T-helper 1 cell treated with Interleukin-12 subunit alpha and Interleukin-12 subunit beta and Interleukin-4 antibody, amounts not matched to agents 30 ng/mL and 1 ng/mL, for 36 hours (primary cell): ENCODE measurements around the gene EZH1. TPM values are rescaled to one million over a fixed set of nuclear protein-coding genes. Genes with fewer than 3 reads are reported as not detected.
"Not testable (repeated sequence)": the region's sequence is repeated elsewhere in the genome, so short reads cannot be mapped to it uniquely, and the experiment has no call there.

Source experiments
- intact Hi-C: fragments of 100-400 bp; cut with micrococcal nuclease; formaldehyde crosslinking; loops from one replicate; pipeline ENCODE4 v1.15.1; 2024
- total RNA-seq: library from RNA; stranded (reverse); gene quantifications from 2 replicates; pipeline ENCODE4 v1.2.3, GENCODE V29; 2022

EZH1 gene
- total RNA-seq, 1 donor from 2014 or later: 54.7 TPM

DNA sequence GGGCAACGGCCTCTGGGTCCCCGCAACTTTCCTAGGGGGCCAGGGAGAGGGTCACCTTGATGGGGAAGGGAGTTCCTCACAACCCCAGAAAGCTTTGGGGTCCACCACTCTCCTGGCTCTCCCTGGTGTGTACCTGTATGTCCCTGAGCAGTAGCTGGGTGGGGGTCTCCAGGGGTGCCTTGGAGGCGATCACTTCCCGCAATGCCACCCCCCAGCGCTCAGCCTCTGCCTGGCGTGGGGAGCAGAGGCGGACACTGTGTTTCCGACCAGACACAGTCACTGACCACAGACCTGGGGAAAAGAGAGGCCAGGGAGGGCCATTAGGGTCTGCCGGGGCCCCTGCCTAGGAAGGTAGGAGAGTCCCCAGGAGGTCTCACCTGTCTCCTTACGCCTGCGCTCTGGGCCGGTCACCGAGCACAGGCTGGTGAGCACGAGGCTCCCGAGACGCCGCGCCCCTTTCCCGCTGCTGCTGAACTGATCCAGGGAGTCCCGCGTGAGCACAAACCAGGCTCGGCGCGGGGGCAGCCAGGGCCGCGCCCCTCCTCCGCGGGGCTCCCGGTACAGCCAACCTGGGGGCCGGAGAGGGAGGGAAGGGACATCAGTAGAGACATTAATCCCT lies 71.5 kb downstream of the EZH1 start:
- intact Hi-C loops: loop anchor here (10.0 kb wide), 1 partner anchor 871 kb away; the partner anchor contains the start of gene ETV4

DNA sequence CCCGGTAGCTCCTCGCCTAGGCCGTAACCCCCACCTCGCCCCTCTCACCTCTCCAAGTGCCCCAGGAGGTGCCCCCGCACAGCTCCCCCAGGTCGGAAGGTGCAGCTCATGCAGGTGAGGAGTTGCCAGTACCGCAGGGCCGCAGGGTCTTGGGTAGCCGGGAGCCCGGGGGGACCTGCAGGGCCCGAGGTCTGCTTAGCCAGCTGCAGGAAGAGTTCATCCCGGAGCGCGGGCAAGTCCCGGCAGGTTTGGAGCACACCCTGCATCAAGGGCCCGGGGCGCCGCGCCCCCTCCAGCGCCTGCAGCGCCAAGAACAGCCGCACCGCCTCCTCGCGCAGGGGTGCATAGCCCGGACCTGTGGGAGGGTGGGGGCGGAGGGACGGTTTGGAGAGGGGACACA lies 72.8 kb downstream of the EZH1 start:
- intact Hi-C loops: loop anchor here (10.0 kb wide), 1 partner anchor 873 kb away; the partner anchor contains the start of gene ETV4

DNA sequence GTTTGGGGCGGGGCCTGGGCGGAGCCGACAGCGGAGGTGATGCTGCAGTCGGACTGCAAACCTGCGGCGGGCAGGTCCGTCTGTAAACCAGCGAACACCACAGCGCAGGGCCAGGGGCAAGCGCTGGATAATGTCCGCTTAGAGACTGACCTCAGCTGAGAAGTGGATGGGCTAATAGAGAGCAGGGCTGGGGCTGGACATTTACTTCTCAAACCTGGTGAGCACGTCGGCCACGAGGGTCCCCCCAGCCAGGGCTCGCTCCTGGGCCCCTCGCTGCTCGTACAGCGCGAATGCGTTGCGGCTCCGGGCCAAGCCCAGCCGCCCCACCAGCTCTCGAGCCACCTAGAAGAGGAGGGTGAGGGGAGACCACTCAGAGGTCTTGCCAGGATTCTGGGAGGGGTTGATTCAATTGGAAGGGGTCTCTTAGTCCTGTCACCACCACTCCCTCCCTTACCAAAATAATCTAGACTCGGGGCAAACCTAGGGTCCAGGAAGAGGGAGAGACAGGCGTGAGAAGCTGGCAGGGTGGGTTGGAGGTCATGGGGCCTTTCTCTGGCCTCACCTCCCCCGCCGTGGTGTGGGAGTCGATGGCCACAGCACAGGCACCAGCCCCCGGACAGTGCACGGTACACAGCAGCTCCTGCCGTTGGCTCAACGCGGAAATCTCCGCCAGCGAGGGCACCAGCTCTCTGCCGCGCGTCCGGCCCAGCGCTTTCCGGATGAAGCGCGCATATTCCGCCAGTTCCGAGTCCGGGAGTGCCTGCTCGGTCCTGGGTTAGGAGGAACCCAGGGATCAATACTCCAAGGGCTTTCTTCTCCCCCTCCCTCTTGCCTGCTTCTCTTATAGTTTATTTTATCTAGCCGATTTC lies 73.8 kb downstream of the EZH1 start:
- intact Hi-C loops: loop anchor here (10.0 kb wide), 1 partner anchor 874 kb away; the partner anchor contains the start of gene ETV4

DNA sequence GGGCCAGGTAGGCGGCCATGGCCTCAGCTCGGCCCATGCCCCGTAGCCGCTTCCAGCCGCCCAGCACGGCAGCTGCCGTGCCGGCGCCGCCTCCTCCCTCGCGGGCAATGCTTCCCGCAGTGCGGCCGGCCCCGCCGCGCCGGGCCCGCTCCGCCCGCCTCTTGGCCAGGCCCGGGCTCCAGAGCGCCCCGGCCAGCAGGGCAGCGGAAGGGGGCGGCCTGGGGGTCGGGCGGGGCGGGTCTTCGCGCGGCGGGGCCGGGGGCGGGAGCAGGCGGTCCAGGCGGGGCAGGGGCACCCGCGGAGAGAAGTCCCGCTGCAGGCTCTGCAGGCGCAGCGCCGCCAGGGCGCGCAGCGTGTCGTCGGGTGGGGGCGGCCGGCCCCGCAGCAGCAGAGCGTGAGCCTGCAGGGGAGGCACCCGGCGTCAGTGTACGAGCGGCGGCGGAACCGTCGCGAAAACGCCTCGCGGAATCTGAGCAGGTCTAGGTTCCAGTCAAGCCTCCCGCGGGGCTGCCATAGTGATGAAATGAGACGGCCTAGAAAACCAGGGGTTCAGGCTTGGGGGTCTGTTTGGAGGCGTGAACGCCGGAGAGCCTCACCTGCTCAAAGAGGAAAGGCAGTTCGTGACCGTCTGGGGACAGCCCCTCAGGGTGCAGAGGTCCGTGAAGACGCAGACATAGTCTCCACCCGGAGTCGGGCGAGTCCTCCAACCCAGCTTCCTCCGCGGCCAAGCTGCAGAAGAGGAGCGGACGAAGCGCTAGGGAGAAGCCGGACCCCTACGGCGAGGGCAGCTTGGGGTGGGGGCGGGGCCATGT lies 74.7 kb downstream of the EZH1 start:
- intact Hi-C loops: loop anchor here (10.0 kb wide), 1 partner anchor 875 kb away; the partner anchor contains the start of gene ETV4

DNA sequence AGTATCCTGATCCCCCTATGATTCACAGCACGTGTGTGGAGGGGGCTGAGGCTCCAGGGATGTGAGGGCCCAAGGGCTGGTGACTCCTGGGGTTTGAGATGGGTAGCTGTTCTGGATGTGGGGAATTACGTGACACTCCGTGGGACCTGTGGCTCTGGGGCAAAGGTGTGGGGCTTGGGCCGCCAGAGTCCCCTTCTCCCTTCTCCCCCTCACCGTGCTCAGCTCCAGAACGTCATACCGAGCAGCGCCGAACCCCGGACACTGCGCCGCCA lies 75.2 kb downstream of the EZH1 start:
- intact Hi-C loops: no loop called here

DNA sequence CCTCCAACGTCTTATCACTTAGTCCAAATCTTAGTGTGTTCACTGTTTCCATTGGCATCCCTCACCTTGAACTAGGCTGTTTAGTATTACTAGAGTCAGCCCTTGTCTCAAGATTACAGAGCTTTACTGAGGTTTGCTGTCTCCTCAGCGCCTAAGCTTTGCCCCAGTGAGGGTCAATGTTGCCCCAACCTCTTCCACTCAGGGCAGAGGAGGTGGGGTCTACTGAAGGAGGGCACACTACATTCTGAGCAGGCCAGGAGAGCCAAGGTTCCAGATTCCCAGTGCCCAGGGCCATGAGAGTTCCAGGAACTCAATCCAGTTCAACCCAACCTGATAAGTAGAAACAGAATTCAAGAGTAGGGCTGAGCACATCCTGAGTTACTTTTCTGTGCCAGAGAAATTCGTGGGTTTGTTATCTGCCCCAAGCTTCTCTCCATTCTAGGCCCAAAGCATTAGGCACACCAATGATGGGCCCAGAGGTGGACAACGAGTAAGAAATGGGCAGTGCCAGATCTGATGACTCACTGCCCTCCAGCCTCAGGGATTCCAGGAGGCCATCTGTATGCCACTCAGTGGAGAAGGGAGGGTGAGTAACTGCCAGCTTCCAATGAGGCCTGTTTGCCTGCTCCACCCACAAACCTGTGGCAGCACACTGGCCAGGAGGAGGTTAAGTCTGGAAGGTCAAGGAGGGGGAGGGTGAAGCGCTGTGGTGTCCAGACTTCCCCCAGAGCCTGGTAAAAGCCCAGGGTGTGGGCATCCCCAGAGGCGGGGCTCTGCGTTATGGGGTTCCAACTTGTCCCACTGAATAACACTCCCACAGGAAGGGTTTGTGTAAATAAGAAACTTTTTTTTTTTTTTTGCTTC lies 77.5 kb downstream of the EZH1 start:
- intact Hi-C loops: no loop called here

DNA sequence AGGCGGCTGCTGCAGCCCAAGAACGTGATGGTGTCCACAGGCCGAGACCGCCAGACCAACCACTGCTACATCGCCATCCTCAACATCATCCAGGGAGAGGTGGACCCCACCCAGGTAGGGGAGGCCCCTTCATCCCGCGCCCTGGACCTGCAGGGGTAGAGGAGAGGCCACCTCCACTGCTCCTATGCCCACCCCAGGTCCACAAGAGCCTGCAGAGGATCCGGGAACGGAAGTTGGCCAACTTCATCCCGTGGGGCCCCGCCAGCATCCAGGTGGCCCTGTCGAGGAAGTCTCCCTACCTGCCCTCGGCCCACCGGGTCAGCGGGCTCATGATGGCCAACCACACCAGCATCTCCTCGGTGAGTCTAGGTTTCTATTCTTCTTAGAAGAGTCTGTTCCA lies 78.7 kb downstream of the EZH1 start:
- intact Hi-C loops: not testable (repeated sequence)

DNA sequence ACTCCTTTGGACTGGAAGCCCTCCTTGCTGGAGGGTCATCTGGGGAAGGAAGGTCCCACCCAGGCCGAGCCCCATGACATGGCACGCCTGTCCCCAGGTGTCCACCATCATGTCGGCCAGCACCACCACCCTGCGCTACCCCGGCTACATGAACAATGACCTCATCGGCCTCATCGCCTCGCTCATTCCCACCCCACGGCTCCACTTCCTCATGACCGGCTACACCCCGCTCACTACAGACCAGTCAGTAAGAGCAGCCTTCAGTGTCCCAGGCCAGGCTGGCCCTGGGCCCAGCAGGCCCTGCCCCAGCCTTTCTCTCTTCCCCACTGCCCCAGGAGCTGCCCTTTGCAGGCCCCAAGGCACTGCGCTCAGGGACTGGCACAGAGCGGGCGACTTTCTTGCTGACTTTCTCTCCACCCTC lies 79.2 kb downstream of the EZH1 start:
- intact Hi-C loops: no loop called here

DNA sequence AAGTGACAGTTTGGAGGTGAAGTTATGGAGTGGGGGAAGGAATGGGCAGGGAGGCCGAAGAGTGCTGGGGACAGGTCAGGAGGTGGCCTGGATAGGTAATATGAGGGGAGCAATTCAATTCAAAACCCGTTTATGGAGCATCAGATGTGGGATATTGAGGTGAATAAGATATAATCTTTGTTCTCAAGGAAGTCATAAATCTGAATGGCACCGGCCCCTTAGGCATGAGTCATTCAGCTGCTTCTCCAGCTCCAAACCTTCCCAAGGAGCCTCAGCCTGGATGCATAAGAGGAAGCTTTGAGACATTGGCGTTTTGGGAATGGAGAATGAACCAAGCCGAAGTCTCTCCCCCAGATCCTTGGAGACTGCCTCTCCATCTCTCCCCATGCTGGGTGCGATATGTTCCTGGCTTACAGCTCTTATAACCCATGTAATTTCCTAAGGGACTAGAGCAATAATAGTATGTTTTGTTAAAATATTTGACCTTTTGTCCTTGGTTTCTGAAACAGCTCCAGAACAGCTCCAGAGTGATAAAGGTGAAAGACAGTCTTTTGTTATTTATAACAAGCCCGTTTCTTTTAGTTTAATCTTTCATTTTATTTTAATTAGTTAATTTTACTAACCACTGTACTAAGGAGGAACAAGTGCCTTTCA lies 84.0 kb downstream of the EZH1 start:
- intact Hi-C loops: no loop called here

DNA sequence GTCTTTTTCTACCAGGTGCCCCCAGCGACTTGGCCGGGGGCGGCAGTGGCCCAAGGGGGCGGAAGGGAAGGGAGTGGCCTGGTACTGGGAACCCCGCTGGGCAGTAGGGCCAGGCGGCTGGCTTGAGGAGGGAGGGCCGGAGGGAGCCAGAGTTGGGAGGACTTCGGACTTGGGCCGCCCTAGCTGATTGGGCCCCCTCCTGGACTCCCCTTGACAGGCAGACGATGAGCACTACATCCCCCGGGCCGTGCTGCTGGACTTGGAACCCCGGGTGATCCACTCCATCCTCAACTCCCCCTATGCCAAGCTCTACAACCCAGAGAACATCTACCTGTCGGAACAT lies 84.9 kb downstream of the EZH1 start:
- intact Hi-C loops: loop anchor here (1.0 to 2.0 kb wide), 2 partner anchors 19 to 51 kb away; partner anchors contain the start of genes RETREG3 and TUBG1

DNA sequence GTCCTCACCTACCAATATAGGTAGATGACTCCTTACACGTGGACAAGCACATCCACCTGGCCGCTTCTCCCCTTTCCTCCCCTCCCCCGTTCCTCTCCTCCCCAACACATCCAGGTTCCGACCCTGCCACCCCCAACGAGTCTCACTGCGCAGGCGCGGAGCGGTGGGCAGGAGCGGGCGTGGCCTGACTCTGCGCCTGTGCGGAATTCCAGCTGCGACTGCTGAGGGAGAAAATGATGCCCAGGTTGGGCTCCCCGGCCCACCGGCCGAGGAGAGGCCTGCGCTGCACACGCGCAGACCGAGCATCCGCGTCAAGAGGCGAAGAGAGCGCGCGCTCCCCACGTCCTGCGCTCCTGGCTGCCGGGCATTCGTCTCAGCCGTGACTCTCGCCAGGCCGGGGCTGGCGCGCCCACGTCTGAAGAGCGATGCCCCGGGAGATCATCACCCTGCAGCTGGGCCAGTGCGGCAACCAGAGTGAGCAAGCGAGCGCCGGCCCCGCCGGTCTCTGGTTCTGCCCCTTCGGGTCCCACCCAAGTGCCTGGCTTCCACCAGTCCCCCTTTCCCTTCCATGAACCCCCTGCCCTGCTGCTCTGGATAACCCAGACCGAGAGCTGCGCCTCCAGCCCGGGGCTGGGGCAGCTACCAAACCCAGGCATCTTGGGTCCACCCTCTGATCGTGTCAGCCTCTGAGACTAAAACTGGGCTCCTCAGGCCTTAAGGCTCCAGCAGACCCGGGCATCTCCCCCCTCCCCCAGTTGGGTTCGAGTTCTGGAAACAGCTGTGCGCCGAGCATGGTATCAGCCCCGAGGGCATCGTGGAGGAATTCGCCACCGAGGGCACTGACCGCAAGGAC lies 85.5 kb downstream of the EZH1 start, which contains the start of gene TUBG2:
Gene TUBG2 (plus strand): TSS at position 206 of the 853 bp plus-strand sequence. CDS start 220 bp downstream, at position 426.
- intact Hi-C loops: loop anchor here (1.0 to 2.0 kb wide), 2 partner anchors 20 to 51 kb away; partner anchors contain the start of genes RETREG3 and TUBG1

DNA sequence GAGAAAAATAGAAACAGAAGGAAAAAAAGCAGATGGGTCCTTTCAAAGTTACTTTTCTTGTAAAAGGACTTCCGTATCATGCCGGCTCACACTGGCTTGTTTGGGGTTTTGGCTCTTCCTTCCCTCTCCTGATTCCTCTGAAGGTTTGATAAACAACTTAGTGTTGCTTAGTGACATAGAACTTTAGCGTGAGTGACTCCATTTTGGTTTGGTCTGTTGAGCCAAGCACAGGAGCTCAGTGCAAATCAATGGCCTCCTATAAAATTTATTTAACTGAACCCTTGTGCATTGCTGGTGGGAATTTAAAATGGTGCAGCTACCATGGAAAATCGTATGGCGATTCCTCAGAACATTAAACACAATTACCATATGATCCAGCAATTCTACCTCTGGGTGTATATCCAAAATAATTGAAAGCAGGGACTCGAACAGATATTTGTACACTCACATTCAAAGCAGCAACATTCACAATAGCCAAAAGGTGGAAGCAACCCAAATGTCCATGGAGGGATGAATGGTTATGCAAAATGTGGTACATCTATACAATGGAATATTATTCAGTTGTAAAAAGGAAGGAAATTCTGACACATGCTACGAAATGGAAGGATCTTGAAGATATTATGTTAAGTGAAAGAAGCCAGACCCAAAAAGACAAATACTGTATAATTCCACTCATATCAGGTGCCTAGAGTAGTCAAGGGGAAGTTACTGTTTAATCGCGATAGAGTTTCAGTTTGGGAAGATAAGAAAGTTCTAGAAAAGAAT lies 86.8 kb downstream of the EZH1 start:
- intact Hi-C loops: loop anchor here (2.0 kb wide), 1 partner anchor 49 kb away; the partner anchor contains the start of genes RETREG3 and TUBG1

DNA sequence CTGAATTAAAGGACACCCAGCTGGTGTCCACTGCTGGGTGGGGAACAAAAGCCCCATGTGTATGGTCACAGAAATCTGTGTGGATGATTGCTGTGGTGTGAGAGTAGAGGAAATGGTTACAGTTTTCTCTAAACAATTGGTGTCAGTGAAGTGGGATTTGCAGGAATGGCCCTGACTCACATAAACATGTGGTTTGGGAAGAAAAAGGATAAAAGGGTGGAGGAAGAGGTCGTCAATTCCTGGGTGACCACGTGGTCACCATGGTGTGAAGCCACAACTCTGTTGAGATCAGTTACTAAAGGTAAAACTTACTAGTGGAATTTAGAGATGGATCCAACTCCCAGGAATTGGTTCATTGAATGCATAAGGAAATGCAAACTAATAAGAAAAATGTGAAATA lies 89.3 kb downstream of the EZH1 start:
- intact Hi-C loops: no loop called here

DNA sequence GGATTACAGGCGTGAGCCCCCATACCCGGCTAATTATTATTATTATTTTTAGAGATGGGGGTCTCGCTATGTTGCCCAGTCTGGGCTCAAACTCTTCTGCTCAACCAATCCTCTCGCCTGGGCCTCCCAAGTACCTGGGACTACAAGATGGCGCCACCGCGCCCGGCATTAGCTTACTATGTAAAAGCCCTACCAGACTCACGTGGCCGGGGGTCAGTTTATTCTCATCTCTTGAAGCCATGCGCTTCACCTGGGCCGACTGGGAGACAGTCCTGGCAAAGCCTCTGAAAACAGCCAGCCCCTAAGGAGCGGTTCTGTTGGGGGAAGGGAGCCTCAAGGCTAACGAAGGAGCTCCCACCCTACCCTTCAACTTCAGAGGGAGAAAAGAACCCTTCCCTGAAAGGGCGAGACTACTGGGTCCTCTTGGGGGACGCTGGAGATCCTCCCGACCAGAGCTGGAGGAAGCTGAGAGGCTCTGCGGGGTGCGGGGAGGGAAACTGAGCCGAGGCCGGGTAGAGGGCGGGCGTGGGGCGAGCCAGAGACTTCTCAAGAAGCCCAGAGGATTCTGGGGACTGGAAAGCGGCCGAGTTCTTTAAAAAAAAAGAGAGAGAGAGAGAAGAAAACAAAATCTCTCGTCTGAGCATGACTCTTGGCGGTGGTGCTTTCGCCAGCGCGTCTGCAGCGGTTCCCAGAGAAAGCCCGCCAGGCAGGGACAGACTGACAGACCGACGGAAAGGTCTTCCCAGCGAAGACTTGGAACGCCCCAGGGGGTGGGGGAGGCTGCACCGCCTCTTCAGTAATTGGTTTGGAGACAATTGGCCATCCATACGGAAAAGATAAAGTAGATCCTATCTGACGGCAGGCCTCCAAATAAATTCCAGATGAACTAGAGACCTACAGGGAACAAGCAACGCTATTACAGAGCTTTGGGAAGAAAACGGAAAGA lies 91.4 kb downstream of the EZH1 start:
- intact Hi-C loops: no loop called here

DNA sequence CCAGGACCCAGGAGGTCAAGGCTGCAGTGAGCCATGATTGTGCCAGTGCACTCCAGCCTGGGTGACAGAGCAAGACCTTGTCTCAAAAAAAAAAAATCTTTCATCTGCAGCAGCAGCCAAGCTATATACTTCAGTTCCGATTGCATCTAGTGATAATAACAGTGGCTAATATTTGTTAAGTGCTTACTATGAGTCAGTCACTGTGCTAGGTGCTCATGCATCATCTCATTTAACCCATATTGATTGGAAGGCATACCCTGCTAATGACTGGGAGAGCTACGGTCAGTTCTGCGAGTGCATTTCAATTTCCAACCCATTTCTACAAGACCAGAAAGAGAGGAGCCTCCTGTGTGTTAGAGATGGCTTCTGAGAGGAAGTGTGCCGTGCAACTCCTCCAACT lies 93.4 kb downstream of the EZH1 start:
- intact Hi-C loops: no loop called here
